CD4-positive, alpha-beta memory T cell (primary cell): ENCODE results near the gene THSD4. TPM values are rescaled to one million over a fixed set of nuclear protein-coding genes. Genes with fewer than 3 reads are reported as not detected.
"Not testable (repeated sequence)": the region's sequence is repeated elsewhere in the genome, so short reads cannot be mapped to it uniquely, and the experiment has no call there.

Experiments
- CTCF ChIA-PET: fragments of 350-600 bp; sonication (Branson Sonifier 250); formaldehyde crosslinking; loops from one replicate; lab custom pipeline; 2021; ENCODE audit warnings: inconsistent platforms; ENCODE audit not compliant: partially characterized antibody; lab: Charles Lee
- POLR2A ChIA-PET: fragments of 350-600 bp; sonication (Branson Sonifier 250); formaldehyde crosslinking; loops from one replicate; lab custom pipeline; 2021; ENCODE audit not compliant: partially characterized antibody; lab: Charles Lee
- DNase-seq, 5 donors: peaks; one replicate each; pipeline versions ENCODE4 v3.0.0 to v3.0.0-alpha.2; 2020 to 2022; ENCODE audit warnings: mixed read lengths in 1 of 5
- H3K27ac ChIP-seq: one replicate; pipeline ENCODE4 v1.7.0; 2013; ENCODE audit warnings: low read depth, low read length
- H3K27me3 ChIP-seq: 2 replicates; pipeline ENCODE4 v1.7.0; 2013; ENCODE audit warnings: mild to moderate bottlenecking, low read length, moderate library complexity; ENCODE audit not compliant: insufficient read depth
- H3K36me3 ChIP-seq: 2 replicates; pipeline ENCODE4 v1.7.0; 2013; ENCODE audit warnings: mild to moderate bottlenecking, low read length, moderate library complexity; ENCODE audit not compliant: insufficient read depth
- H3K4me1 ChIP-seq: 2 replicates; pipeline ENCODE4 v1.7.0; 2013; ENCODE audit warnings: mild to moderate bottlenecking, low read length, moderate library complexity; ENCODE audit not compliant: insufficient read depth
- H3K4me3 ChIP-seq, 2 donors: one replicate each; pipeline ENCODE4 v1.7.0; 2013; ENCODE audit warnings: low read length in 2 of 2, mild to moderate bottlenecking in 1 of 2
- H3K9me3 ChIP-seq, 2 donors: one replicate each; pipeline ENCODE4 v1.7.0; 2013; ENCODE audit warnings: low read length in 2 of 2, control low read depth in 1 of 2; ENCODE audit not compliant: control insufficient read depth in 1 of 2
- H3K27ac Mint-ChIP-seq, 7 donors: one replicate each; pipeline ENCODE4 v1.8.0; 2020 to 2021; ENCODE audit warnings: mixed read lengths in 7 of 7, mild to moderate bottlenecking in 6 of 7, inconsistent platforms in 3 of 7, moderate library complexity in 3 of 7
- H3K27me3 Mint-ChIP-seq, 2 donors: one replicate each; pipeline ENCODE4 v1.8.0; 2020 to 2021; ENCODE audit warnings: mixed read lengths in 2 of 2
- H3K36me3 Mint-ChIP-seq, 2 donors: one replicate each; pipeline ENCODE4 v1.8.0; 2020 to 2021; ENCODE audit warnings: mixed read lengths in 2 of 2, inconsistent platforms in 1 of 2, mild to moderate bottlenecking in 1 of 2
- H3K4me1 Mint-ChIP-seq, 4 donors: one replicate each; pipeline ENCODE4 v1.8.0; 2020 to 2021; ENCODE audit warnings: mixed read lengths in 4 of 4, mild to moderate bottlenecking in 1 of 4
- H3K4me3 Mint-ChIP-seq, 8 donors: one replicate each; pipeline ENCODE4 v1.8.0; 2020 to 2021; ENCODE audit warnings: mixed read lengths in 8 of 8, mild to moderate bottlenecking in 7 of 8, moderate library complexity in 6 of 8, inconsistent platforms in 3 of 8
- H3K9me3 Mint-ChIP-seq, 8 donors: one replicate each; pipeline ENCODE4 v1.8.0; 2020 to 2021; ENCODE audit warnings: mixed read lengths in 8 of 8, mild to moderate bottlenecking in 5 of 8, inconsistent platforms in 3 of 8, moderate library complexity in 1 of 8
- intact Hi-C: fragments of 100-400 bp; cut with micrococcal nuclease; formaldehyde crosslinking; loops from one replicate; pipeline ENCODE4 v1.15.1; 2023
- polyA plus RNA-seq, 2 donors: library from polyadenylated mRNA; unstranded; fragments of 300-500 nt; fragmentation: Illumina TruSeq; gene quantifications; one replicate each; pipeline ENCODE4 v1.2.3, GENCODE V29; 2021
- total RNA-seq, 2 experiments: library from RNA; stranded (reverse); gene quantifications; one replicate each; pipeline ENCODE4 v1.2.3, GENCODE V29; 2021

THSD4 gene
- total and polyA plus RNA-seq, 4 experiments from 2014 or later: not detected

- H3K27ac ChIP-seq: no peak overlapping the region
- H3K4me3 ChIP-seq: no peak overlapping the region
- CTCF ChIA-PET: interaction anchor here (1.4 to 1.5 kb wide), 2 partner anchors 25 to 442 kb away, joined by 3 read pairs; no protein-coding TSS in a partner anchor
- Mint-ChIP-seq H3K27ac (no peak overlapping the region), H3K4me3 (no peak overlapping the region), H3K27me3 (peaks cover 0 to 8% of the 10 kb centered on the region in 2 donors), H3K9me3 (no peaks in the 10 kb centered on the region), H3K4me1 (peaks cover 0 to 3% (median 1%) of the 10 kb centered on the region in 4 donors), H3K36me3 (no peaks in the 10 kb centered on the region)
- POLR2A ChIA-PET: no interaction called here
- DNase-seq: no peak
- no peaks in the 10 kb centered on the region for H3K9me3 ChIP-seq
- no peaks in the 10 kb centered on the region for H3K36me3 ChIP-seq
- intact Hi-C loops: no loop called here
- H3K27me3 ChIP-seq: no peaks in the 10 kb centered on the region
- H3K4me1 ChIP-seq: no peaks in the 10 kb centered on the region
Observed at GRCh38 chr15:71713191-71713809, 598.0 kb downstream of the THSD4 start.

- POLR2A ChIA-PET: no interaction called here
Observed at GRCh38 chr15:71715914-71716313, 600.6 kb downstream of the THSD4 start.

DNA sequence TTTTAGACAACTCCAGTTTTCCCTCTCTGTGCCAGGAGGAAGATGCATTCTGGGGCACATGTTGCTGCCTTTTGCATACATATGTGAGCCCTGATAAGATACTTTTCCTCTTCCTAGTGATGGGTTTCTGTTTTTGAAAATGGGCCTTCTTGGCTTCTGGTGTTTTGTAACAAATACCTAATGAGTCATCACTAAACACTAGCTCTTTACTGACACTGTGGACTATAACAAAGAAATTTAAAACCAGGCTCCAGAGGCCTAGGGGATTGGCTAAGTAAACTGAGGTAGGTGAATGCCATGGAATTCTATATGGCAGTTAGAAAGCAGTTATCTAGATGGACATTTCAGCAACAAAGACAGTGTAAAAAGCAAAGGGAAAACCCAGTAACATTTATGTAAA, 601.7 kb downstream of the THSD4 start:
- no peak overlapping the region for H3K27ac Mint-ChIP-seq
- Histone ChIP-seq H3K9me3 (no peaks in the 10 kb centered on the region), H3K27ac (no peak overlapping the region), H3K4me3 (no peak overlapping the region), H3K27me3 (no peaks in the 10 kb centered on the region), H3K36me3 (no peaks in the 10 kb centered on the region), H3K4me1 (no peaks in the 10 kb centered on the region)
- POLR2A ChIA-PET: no interaction called here
- CTCF ChIA-PET: no interaction called here
- DNase-seq: no peak
- no peaks in the 10 kb centered on the region for H3K36me3 Mint-ChIP-seq
- intact Hi-C loops: no loop called here
- H3K9me3 Mint-ChIP-seq: no peaks in the 10 kb centered on the region
- H3K4me3 Mint-ChIP-seq: no peak overlapping the region
- H3K27me3 Mint-ChIP-seq: peaks cover 5% of the 10 kb centered on the region in 2 donors
- peaks cover 0 to 3% (median under 1%) of the 10 kb centered on the region in 4 donors for H3K4me1 Mint-ChIP-seq

More at GRCh38 chr15:71715914-71716313, 600.6 kb downstream of the THSD4 start:
- no peak for DNase-seq
- Mint-ChIP-seq H3K36me3 (no peaks in the 10 kb centered on the region), H3K9me3 (no peaks in the 10 kb centered on the region), H3K4me1 (peaks cover 0 to 3% (median 1%) of the 10 kb centered on the region in 4 donors), H3K4me3 (no peak overlapping the region), H3K27me3 (peaks cover 5% of the 10 kb centered on the region in 2 donors), H3K27ac (no peak overlapping the region)
- intact Hi-C loops: no loop called here
- no peak overlapping the region for H3K4me3 ChIP-seq
- H3K4me1 ChIP-seq: no peaks in the 10 kb centered on the region
- CTCF ChIA-PET: no interaction called here
- H3K27ac ChIP-seq: no peak overlapping the region
- no peaks in the 10 kb centered on the region for H3K27me3 ChIP-seq
- H3K9me3 ChIP-seq: no peaks in the 10 kb centered on the region
- H3K36me3 ChIP-seq: no peaks in the 10 kb centered on the region

DNA sequence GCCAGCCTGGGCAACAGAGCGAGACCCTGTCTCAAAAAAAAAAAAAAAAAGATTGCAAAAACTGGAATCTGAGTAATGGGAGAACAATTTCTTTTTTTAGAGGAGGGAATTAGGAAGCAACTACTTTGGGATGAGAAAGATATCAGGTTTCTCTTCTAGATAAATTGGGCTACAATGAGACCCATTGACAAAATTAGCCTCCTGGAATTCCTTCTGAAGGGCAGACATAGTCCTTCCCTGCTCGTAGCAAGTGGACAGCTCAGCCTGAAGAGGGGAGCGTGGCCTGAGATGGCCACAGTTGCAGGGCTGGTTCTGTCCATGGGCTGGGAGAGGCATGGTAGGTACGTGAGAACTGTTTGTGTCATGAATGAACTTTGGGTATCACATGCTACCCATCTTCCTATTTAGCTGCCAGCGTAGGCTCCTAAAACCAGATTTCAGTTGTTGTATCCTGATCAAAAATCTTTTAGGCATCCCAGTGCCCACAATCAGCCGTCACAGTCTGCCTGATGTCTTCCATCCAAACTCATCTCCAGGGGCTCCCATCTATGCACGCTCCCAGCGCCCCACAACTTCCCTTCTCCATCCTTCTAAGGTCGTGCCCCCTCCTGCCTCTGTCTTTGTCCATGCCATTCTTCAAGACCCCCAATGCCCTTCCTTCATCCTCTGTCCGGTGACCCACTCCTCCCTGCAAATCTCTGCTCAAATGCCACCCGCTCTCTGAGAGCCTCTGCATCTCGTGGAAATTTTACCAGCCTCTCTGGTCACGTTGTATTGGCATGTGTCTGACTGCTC, 603.0 kb downstream of the THSD4 start:
- Histone ChIP-seq H3K36me3 (no peaks in the 10 kb centered on the region), H3K27me3 (no peaks in the 10 kb centered on the region), H3K4me1 (no peaks in the 10 kb centered on the region), H3K4me3 (no peak overlapping the region), H3K9me3 (no peaks in the 10 kb centered on the region), H3K27ac (no peak overlapping the region)
- Mint-ChIP-seq H3K4me1 (no peaks in the 10 kb centered on the region), H3K27me3 (peaks cover 5% of the 10 kb centered on the region in 2 donors), H3K4me3 (no peak overlapping the region), H3K9me3 (no peaks in the 10 kb centered on the region), H3K36me3 (no peaks in the 10 kb centered on the region), H3K27ac (no peak overlapping the region)
- no peak for DNase-seq
- intact Hi-C loops: no loop called here
- POLR2A ChIA-PET: no interaction called here
- CTCF ChIA-PET: no interaction called here

- no peak for DNase-seq
- H3K27me3 Mint-ChIP-seq: peaks cover 0 to 6% of the 10 kb centered on the region in 2 donors
- no peaks in the 10 kb centered on the region for H3K9me3 ChIP-seq
- no peaks in the 10 kb centered on the region for H3K36me3 ChIP-seq
- no peak overlapping the region for H3K4me3 ChIP-seq
- intact Hi-C loops: no loop called here
- ChIA-PET POLR2A (no interaction called here), CTCF (no interaction called here)
- H3K9me3 Mint-ChIP-seq: no peaks in the 10 kb centered on the region
- peak overlapping the region in 1 of 7 donors; percentile 2 for H3K27ac Mint-ChIP-seq
- H3K4me1 Mint-ChIP-seq: no peaks in the 10 kb centered on the region
- H3K36me3 Mint-ChIP-seq: no peaks in the 10 kb centered on the region
- no peaks in the 10 kb centered on the region for H3K4me1 ChIP-seq
- no peaks in the 10 kb centered on the region for H3K27me3 ChIP-seq
- no peak overlapping the region for H3K4me3 Mint-ChIP-seq
- no peak overlapping the region for H3K27ac ChIP-seq
Observed at GRCh38 chr15:71723344-71723743, 608.1 kb downstream of the THSD4 start.

GRCh38 chr15:71725207-71725955, 610.1 kb downstream of the THSD4 start:
- H3K27me3 ChIP-seq, H3K9me3 ChIP-seq, H3K36me3 Mint-ChIP-seq, H3K4me1 Mint-ChIP-seq, H3K36me3 ChIP-seq, H3K4me1 ChIP-seq, H3K4me3 Mint-ChIP-seq, POLR2A ChIA-PET, H3K27me3 Mint-ChIP-seq, intact Hi-C loops, H3K4me3 ChIP-seq, H3K27ac ChIP-seq, H3K9me3 Mint-ChIP-seq, H3K27ac Mint-ChIP-seq, DNase-seq: not testable (repeated sequence)
- CTCF ChIA-PET: interaction anchor here (0.7 to 1.5 kb wide), 2 partner anchors 51 to 808 kb away, joined by 3 read pairs; no protein-coding TSS in a partner anchor

- H3K27ac ChIP-seq: no peak overlapping the region
- H3K4me1 ChIP-seq: no peaks in the 10 kb centered on the region
- DNase-seq: no peak
- H3K36me3 Mint-ChIP-seq: no peaks in the 10 kb centered on the region
- H3K36me3 ChIP-seq: no peaks in the 10 kb centered on the region
- no peaks in the 10 kb centered on the region for H3K9me3 Mint-ChIP-seq
- H3K27me3 ChIP-seq: no peaks in the 10 kb centered on the region
- no peak overlapping the region for H3K27ac Mint-ChIP-seq
- no peak overlapping the region for H3K4me3 ChIP-seq
- H3K4me3 Mint-ChIP-seq: no peak overlapping the region
- CTCF ChIA-PET: interaction anchor here (1.0 to 3.9 kb wide), 3 partner anchors 16 to 342 kb away, joined by 4 to 31 read pairs (median 12); no protein-coding TSS in a partner anchor
- POLR2A ChIA-PET: no interaction called here
- no peaks in the 10 kb centered on the region for H3K4me1 Mint-ChIP-seq
- intact Hi-C loops: no loop called here
- peaks cover 8 to 9% of the 10 kb centered on the region in 2 donors for H3K27me3 Mint-ChIP-seq
- H3K9me3 ChIP-seq: no peaks in the 10 kb centered on the region
Observed at GRCh38 chr15:71728881-71729280, 613.6 kb downstream of the THSD4 start.
